ENCODE data around the gene ACSM2B.
"Not testable (repeated sequence)": the region's sequence is repeated elsewhere in the genome, so short reads cannot be mapped to it uniquely, and the experiment has no call there.

- TF ChIP-seq, protein P1, sequence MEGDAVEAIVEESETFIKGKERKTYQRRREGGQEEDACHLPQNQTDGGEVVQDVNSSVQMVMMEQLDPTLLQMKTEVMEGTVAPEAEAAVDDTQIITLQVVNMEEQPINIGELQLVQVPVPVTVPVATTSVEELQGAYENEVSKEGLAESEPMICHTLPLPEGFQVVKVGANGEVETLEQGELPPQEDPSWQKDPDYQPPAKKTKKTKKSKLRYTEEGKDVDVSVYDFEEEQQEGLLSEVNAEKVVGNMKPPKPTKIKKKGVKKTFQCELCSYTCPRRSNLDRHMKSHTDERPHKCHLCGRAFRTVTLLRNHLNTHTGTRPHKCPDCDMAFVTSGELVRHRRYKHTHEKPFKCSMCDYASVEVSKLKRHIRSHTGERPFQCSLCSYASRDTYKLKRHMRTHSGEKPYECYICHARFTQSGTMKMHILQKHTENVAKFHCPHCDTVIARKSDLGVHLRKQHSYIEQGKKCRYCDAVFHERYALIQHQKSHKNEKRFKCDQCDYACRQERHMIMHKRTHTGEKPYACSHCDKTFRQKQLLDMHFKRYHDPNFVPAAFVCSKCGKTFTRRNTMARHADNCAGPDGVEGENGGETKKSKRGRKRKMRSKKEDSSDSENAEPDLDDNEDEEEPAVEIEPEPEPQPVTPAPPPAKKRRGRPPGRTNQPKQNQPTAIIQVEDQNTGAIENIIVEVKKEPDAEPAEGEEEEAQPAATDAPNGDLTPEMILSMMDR (IDR thresholded peaks at IDR 0.05; ENCODE audit: poor library complexity, severe bottlenecking): not testable (repeated sequence)
- TF ChIP-seq EP300 (conservative IDR thresholded peaks at IDR 0.05; ENCODE audit: poor library complexity, severe bottlenecking): not testable (repeated sequence)
Observed at GRCh38 chr16:20569117-20569651, 7.0 kb downstream of the ACSM2B start.
